DOHH2 (cell line): ENCODE measurements around the gene EPB41L1.

Experiments
- H3F3A ChIP-seq: fragments of 200-600 bp; sonication (generic), shearing (Covaris generic); 2 replicates; pipeline ENCODE4 v1.6.0; 2016; ENCODE audit warnings: antibody characterized with exemption, mild to moderate bottlenecking; ENCODE audit not compliant: control insufficient read depth, insufficient read depth
- H3K27ac ChIP-seq: fragments of 200-600 bp; sonication (generic); 2 replicates; pipeline ENCODE4 v1.5.1; 2014; ENCODE audit warnings: low read depth, mild to moderate bottlenecking, low read length, moderate library complexity
- H3K27me3 ChIP-seq: fragments of 200-600 bp; sonication (generic); 2 replicates; pipeline ENCODE4 v1.6.1; 2014; ENCODE audit warnings: mild to moderate bottlenecking, low read length, mixed read lengths; ENCODE audit not compliant: control insufficient read depth
- H3K36me3 ChIP-seq: fragments of 200-600 bp; sonication (generic); 2 replicates; pipeline ENCODE4 v1.6.1; 2014; ENCODE audit warnings: mild to moderate bottlenecking, low read length, moderate library complexity, mixed read lengths; ENCODE audit not compliant: control insufficient read depth
- H3K4me1 ChIP-seq: fragments of 200-600 bp; sonication (generic); 2 replicates; pipeline ENCODE4 v1.6.1; 2014; ENCODE audit warnings: mild to moderate bottlenecking, low read length, mixed read lengths; ENCODE audit not compliant: control insufficient read depth
- H3K4me2 ChIP-seq: fragments of 200-600 bp; sonication (generic); 2 replicates; pipeline ENCODE4 v1.6.0; 2014; ENCODE audit warnings: mild to moderate bottlenecking, low read length, moderate library complexity
- H3K4me3 ChIP-seq: fragments of 200-600 bp; sonication (generic); 2 replicates; pipeline ENCODE4 v1.5.1; 2014; ENCODE audit warnings: mild to moderate bottlenecking, low read length, mixed read lengths
- H3K79me2 ChIP-seq: fragments of 200-600 bp; sonication (generic); 2 replicates; pipeline ENCODE4 v1.6.1; 2014; ENCODE audit warnings: mild to moderate bottlenecking, low read length, mixed read lengths; ENCODE audit not compliant: control insufficient read depth
- H3K9me2 ChIP-seq: fragments of 200-600 bp; sonication (generic); replicated peaks from 2 replicates; pipeline ENCODE4 v1.6.1; 2014; ENCODE audit warnings: mild to moderate bottlenecking, low read length, mixed read lengths; ENCODE audit not compliant: control insufficient read depth
- H3K9me3 ChIP-seq: fragments of 200-600 bp; sonication (generic); 2 replicates; pipeline ENCODE4 v1.6.1; 2014; ENCODE audit warnings: antibody characterized with exemption, low read length, mixed read lengths; ENCODE audit not compliant: control insufficient read depth, insufficient read depth
- H4K20me1 ChIP-seq: fragments of 200-600 bp; sonication (generic); 2 replicates; pipeline ENCODE4 v1.6.0; 2014; ENCODE audit warnings: low read depth, mild to moderate bottlenecking, antibody characterized with exemption, low read length, moderate library complexity; ENCODE audit not compliant: control insufficient read depth, insufficient read depth
- EZH2phosphoT487 ChIP-seq: fragments of 200-600 bp; sonication (generic); IDR thresholded peaks from 2 replicates; pipeline ENCODE4 v1.6.1; 2017; ENCODE audit warnings: borderline replicate concordance, mild to moderate bottlenecking, antibody characterized with exemption, low read length, moderate library complexity, mixed read lengths
- TF ChIP-seq, protein P1 (sequence below): fragments of 200-600 bp; sonication (generic); IDR thresholded peaks from one replicate; pipeline ENCODE4 v1.5.1; 2014; ENCODE audit warnings: antibody characterized with exemption, mild to moderate bottlenecking, low read depth, low read length; ENCODE audit not compliant: poor library complexity, severe bottlenecking

Gene EPB41L1

DNA sequence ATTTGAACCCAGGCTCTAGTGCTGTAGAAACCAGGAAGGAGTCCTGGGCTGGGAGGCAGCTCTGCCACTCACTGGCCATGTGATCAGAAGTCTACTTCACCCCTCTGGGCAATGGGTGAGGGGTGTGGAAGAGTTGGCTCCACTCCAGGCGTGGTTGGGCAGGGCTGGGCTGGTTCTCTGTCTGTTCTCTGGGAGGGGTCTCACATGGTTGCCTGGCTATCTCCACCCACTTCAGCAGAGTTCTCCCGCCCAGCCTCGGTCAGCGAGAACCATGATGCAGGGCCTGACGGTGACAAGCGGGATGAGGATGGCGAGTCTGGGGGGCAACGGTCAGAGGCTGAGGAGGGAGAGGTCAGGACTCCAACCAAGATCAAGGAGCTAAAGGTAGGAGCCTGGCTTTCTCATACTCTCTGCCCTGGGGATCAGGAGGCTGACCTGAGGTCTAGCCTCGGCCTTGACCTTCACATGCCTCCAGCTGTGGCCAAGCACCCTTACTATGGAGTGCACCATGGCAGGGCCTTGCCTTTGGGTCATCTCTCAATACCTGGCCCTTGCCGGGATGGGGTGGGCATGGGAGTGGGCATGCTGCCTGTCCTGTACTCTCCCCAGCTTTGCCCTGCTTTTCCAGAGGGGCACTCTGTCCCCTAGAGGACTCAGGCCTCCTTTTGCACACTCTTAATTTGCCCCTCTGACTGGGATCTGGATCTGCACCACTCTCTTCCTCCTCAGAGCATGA is 39.6 kb downstream of the EPB41L1 start:
- H3K9me2 ChIP-seq, result no peaks in the 10 kb centered on the region
- H3K36me3 ChIP-seq, result no peaks in the 10 kb centered on the region
- H3K4me2 ChIP-seq, result no peak overlapping the region
- no peaks in the 10 kb centered on the region for H3K9me3 ChIP-seq
- no peaks in the 10 kb centered on the region for H3K4me1 ChIP-seq
- no peak overlapping the region for H3K4me3 ChIP-seq
- peaks cover 27% of the 10 kb centered on the region for H3K27me3 ChIP-seq
- no peak overlapping the region for H3K27ac ChIP-seq
- no peaks in the 10 kb centered on the region for H3F3A ChIP-seq
- no peaks in the 10 kb centered on the region for H3K79me2 ChIP-seq
- TF ChIP-seq, protein P1, sequence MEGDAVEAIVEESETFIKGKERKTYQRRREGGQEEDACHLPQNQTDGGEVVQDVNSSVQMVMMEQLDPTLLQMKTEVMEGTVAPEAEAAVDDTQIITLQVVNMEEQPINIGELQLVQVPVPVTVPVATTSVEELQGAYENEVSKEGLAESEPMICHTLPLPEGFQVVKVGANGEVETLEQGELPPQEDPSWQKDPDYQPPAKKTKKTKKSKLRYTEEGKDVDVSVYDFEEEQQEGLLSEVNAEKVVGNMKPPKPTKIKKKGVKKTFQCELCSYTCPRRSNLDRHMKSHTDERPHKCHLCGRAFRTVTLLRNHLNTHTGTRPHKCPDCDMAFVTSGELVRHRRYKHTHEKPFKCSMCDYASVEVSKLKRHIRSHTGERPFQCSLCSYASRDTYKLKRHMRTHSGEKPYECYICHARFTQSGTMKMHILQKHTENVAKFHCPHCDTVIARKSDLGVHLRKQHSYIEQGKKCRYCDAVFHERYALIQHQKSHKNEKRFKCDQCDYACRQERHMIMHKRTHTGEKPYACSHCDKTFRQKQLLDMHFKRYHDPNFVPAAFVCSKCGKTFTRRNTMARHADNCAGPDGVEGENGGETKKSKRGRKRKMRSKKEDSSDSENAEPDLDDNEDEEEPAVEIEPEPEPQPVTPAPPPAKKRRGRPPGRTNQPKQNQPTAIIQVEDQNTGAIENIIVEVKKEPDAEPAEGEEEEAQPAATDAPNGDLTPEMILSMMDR, result no peak
- no peak for TF ChIP-seq EZH2phosphoT487
- H4K20me1 ChIP-seq, result no peaks in the 10 kb centered on the region

DNA sequence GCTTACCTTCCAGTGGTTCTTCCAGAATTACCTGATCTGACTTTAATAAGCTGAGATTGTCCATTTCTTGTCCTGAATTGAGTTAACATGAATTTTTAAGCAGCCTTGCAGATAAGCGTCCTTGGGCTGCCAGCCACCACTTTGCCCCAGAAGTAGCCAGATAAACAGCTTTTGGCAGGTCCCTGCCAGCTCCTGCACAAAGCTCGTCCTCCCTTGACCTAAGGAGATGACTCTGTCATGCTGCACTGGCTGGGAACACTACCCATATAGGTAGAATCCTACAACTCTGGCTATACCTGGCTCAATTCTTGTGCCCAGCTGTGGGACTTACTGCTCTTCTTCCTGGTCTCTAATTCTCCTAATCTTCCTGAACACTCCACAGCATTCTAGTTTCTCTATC is 42.1 kb downstream of the EPB41L1 start:
- H3K4me2 ChIP-seq, result no peak overlapping the region
- H3K4me1 ChIP-seq, result no peaks in the 10 kb centered on the region
- H3K9me2 ChIP-seq, result no peaks in the 10 kb centered on the region
- H3F3A ChIP-seq, result no peaks in the 10 kb centered on the region
- no peaks in the 10 kb centered on the region for H3K9me3 ChIP-seq
- no peak for TF ChIP-seq EZH2phosphoT487
- TF ChIP-seq, protein P1, result no peak
- H3K79me2 ChIP-seq, result no peaks in the 10 kb centered on the region
- peaks cover 35% of the 10 kb centered on the region for H3K27me3 ChIP-seq
- no peaks in the 10 kb centered on the region for H4K20me1 ChIP-seq
- no peak overlapping the region for H3K4me3 ChIP-seq
- no peaks in the 10 kb centered on the region for H3K36me3 ChIP-seq
- no peak overlapping the region for H3K27ac ChIP-seq

DNA sequence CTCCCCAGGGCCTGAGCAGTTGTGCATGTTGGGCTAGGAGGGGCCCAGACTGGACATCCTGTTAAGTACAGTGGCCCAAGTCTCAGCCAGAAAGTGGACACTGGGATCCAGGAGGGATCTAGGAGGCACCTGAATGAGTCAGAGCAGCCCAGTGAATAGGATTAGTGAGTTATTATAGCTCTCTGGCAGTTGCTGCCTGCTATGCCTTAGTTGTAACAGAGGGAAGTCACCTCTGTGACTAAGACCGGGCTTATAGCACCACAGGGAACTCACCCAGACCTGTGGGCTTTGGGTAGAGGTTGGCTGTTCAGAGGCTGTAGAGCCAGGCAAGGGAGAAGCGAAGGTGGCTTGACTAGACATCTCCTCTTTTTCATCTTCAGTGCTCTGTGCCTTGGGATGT is 42.7 kb downstream of the EPB41L1 start:
- no peaks in the 10 kb centered on the region for H3K79me2 ChIP-seq
- H3K9me3 ChIP-seq, result no peaks in the 10 kb centered on the region
- H3K4me3 ChIP-seq, result no peak overlapping the region
- H3K9me2 ChIP-seq, result no peaks in the 10 kb centered on the region
- peaks cover 35% of the 10 kb centered on the region for H3K27me3 ChIP-seq
- H4K20me1 ChIP-seq, result no peaks in the 10 kb centered on the region
- TF ChIP-seq, protein P1, result no peak
- TF ChIP-seq EZH2phosphoT487, result no peak
- H3K27ac ChIP-seq, result no peak overlapping the region
- H3K4me1 ChIP-seq, result no peaks in the 10 kb centered on the region
- H3K36me3 ChIP-seq, result no peaks in the 10 kb centered on the region
- H3K4me2 ChIP-seq, result no peak overlapping the region
- no peaks in the 10 kb centered on the region for H3F3A ChIP-seq
